PC-3 (cell line): ENCODE data around the gene ACP2. TPM values are rescaled to one million over a fixed set of nuclear protein-coding genes. Genes with fewer than 3 reads are reported as not detected.
A peak's percentile ranks its signal among the peaks of the same experiment; 100 is the strongest.
"Not testable (repeated sequence)": the region's sequence is repeated elsewhere in the genome, so short reads cannot be mapped to it uniquely, and the experiment has no call there.

Experiments used
- ATAC-seq: fragments of 200-7000 bp; cut with Tn5 transposase; 2 replicates; pipeline ENCODE4 v1.9.1; 2020; ENCODE audit warnings: mild to moderate bottlenecking, moderate library complexity
- BruUV-seq: library from RNA; stranded (reverse); fragments of 400-500 nt; replicated peaks from 2 replicates; lab custom pipeline; 2021; lab: Mats Ljungman, UMichigan
- CTCF ChIA-PET: fragments of 300-600 bp; sonication (Branson Sonifier 250); formaldehyde crosslinking; loops from one replicate; lab custom pipeline; 2022; ENCODE audit warnings: antibody characterized with exemption; lab: Charles Lee
- POLR2A ChIA-PET: fragments of 300-600 bp; sonication (Branson Sonifier 250); formaldehyde crosslinking; loops from one replicate; lab custom pipeline; 2022; ENCODE audit warnings: antibody characterized with exemption; ENCODE audit not compliant: unreplicated experiment; lab: Charles Lee
- DNase-seq: peaks from one replicate; pipeline ENCODE4 v3.0.0-alpha.2; 2015
- H2AFZ ChIP-seq: fragments of 300-600 bp; sonication (generic); 2 replicates; pipeline ENCODE4 v1.6.0; 2016; ENCODE audit warnings: antibody characterized with exemption, low read length
- H3F3A ChIP-seq: fragments of 300-600 bp; sonication (generic); one replicate; pipeline ENCODE4 v1.6.0; 2017; ENCODE audit warnings: antibody characterized with exemption, low read length, control low read depth, mild to moderate bottlenecking; ENCODE audit not compliant: unreplicated experiment
- H3K27ac ChIP-seq: fragments of 300-600 bp; sonication (generic); 2 replicates; pipeline ENCODE4 v1.5.1; 2016; ENCODE audit warnings: mild to moderate bottlenecking, low read length
- H3K27me3 ChIP-seq: fragments of 300-600 bp; sonication (generic); 2 replicates; pipeline ENCODE4 v1.6.1; 2016; ENCODE audit warnings: low read length, mixed read lengths
- H3K36me3 ChIP-seq: fragments of 300-600 bp; sonication (generic); 2 replicates; pipeline ENCODE4 v1.6.1; 2016; ENCODE audit warnings: low read depth, mixed run types, low read length, mixed read lengths
- H3K4me1 ChIP-seq: fragments of 300-600 bp; sonication (generic); 2 replicates; pipeline ENCODE4 v1.5.1; 2016; ENCODE audit warnings: low read length; ENCODE audit not compliant: insufficient read depth
- H3K4me2 ChIP-seq: fragments of 300-600 bp; sonication (generic); 2 replicates; pipeline ENCODE4 v1.6.0; 2016; ENCODE audit warnings: low read length
- H3K4me3 ChIP-seq: fragments of 300-600 bp; sonication (generic); 2 replicates; pipeline ENCODE4 v1.5.1; 2016; ENCODE audit warnings: mild to moderate bottlenecking, low read length, mixed read lengths
- H3K79me2 ChIP-seq: fragments of 300-600 bp; sonication (generic); 2 replicates; pipeline ENCODE4 v1.6.1; 2017; ENCODE audit warnings: low read length, mixed read lengths
- H3K9ac ChIP-seq: fragments of 300-600 bp; sonication (generic); 2 replicates; pipeline ENCODE4 v1.6.0; 2016; ENCODE audit warnings: mild to moderate bottlenecking, low read length
- H3K9me2 ChIP-seq: fragments of 300-600 bp; sonication (generic); replicated peaks from 2 replicates; pipeline ENCODE4 v1.6.1; 2016; ENCODE audit warnings: mixed run types, low read length, mixed read lengths
- H3K9me3 ChIP-seq: fragments of 300-600 bp; sonication (generic); 2 replicates; pipeline ENCODE4 v1.6.1; 2016; ENCODE audit warnings: low read length, mixed read lengths
- H4K20me1 ChIP-seq: fragments of 300-600 bp; sonication (generic); 2 replicates; pipeline ENCODE4 v1.6.1; 2016; ENCODE audit warnings: low read length, mixed read lengths
- EZH2 ChIP-seq: fragments of 300-600 bp; sonication (generic); IDR thresholded peaks from one replicate; pipeline ENCODE4 v1.6.1; 2017; ENCODE audit warnings: antibody characterized with exemption, mild to moderate bottlenecking, low read length; ENCODE audit not compliant: unreplicated experiment
- EZH2phosphoT487 ChIP-seq: fragments of 300-600 bp; sonication (generic); IDR thresholded peaks from 2 replicates; pipeline ENCODE4 v1.6.1; 2018; ENCODE audit warnings: mild to moderate bottlenecking, antibody characterized with exemption, low read length, borderline replicate concordance
- intact Hi-C: fragments of 100-400 bp; cut with micrococcal nuclease; formaldehyde crosslinking; loops from 2 replicates; pipeline ENCODE4 v1.9.0; 2023
- total RNA-seq: library from RNA; depleted of rRNA; stranded (reverse); fragments of >200 nt; gene quantifications from 2 replicates; pipeline ENCODE4 v1.2.3, GENCODE V29; 2014
- TF ChIP-seq, protein P1 (sequence below): fragments of 300-600 bp; sonication (generic); conservative IDR thresholded peaks from 2 replicates; pipeline ENCODE4 v1.5.1; 2017; ENCODE audit warnings: antibody characterized with exemption, low read depth, mild to moderate bottlenecking, low read length

Gene ACP2
- total RNA-seq, 1 experiment from 2014 or later: 26.6 TPM

- Histone ChIP-seq H3F3A (no peaks in the 10 kb centered on the region), H3K4me2 (no peak overlapping the region), H3K4me3 (no peak overlapping the region), H3K9ac (no peak overlapping the region), H3K27me3 (no peaks in the 10 kb centered on the region), H2AFZ (no peak overlapping the region), H3K4me1 (peaks cover 14% of the 10 kb centered on the region), H4K20me1 (no peaks in the 10 kb centered on the region), H3K27ac (no peak overlapping the region), H3K9me3 (no peaks in the 10 kb centered on the region), H3K79me2 (no peaks in the 10 kb centered on the region), H3K9me2 (no peaks in the 10 kb centered on the region), H3K36me3 (no peaks in the 10 kb centered on the region)
- POLR2A ChIA-PET: no interaction called here
- no peak for ATAC-seq
- TF ChIP-seq, protein P1, sequence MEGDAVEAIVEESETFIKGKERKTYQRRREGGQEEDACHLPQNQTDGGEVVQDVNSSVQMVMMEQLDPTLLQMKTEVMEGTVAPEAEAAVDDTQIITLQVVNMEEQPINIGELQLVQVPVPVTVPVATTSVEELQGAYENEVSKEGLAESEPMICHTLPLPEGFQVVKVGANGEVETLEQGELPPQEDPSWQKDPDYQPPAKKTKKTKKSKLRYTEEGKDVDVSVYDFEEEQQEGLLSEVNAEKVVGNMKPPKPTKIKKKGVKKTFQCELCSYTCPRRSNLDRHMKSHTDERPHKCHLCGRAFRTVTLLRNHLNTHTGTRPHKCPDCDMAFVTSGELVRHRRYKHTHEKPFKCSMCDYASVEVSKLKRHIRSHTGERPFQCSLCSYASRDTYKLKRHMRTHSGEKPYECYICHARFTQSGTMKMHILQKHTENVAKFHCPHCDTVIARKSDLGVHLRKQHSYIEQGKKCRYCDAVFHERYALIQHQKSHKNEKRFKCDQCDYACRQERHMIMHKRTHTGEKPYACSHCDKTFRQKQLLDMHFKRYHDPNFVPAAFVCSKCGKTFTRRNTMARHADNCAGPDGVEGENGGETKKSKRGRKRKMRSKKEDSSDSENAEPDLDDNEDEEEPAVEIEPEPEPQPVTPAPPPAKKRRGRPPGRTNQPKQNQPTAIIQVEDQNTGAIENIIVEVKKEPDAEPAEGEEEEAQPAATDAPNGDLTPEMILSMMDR: no peak
- no peak for TF ChIP-seq EZH2
- no peak for TF ChIP-seq EZH2phosphoT487
- intact Hi-C loops: no loop called here
- CTCF ChIA-PET: no interaction called here
- BruUV-seq: no TSS peak
- no peak for DNase-seq
Observed at GRCh38 chr11:47207459-47207858, 41.2 kb downstream of the ACP2 start.

DNA sequence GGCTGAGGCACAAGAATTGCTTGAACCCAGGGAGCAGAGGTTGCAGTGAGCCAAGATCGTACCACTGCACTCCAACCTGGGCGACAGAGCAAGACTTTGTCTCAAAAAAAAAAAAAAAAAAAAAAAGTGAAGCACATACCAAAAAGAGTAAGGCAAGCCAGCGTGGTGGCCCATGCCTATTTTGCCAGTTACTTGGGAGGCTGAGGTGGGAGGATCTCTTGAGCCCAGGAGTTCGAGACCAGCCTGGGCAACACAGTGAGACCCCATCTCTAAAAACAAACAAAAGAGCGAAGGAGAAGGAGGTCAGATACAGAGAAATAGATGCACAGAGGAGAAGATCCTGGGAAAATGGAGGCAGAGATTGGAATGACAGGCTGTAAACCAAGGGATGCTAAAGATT is 42.0 kb downstream of the ACP2 start:
- BruUV-seq, H3K4me2 ChIP-seq, H3K27ac ChIP-seq, H3K27me3 ChIP-seq, intact Hi-C loops, DNase-seq, H3F3A ChIP-seq, POLR2A ChIA-PET, H3K9ac ChIP-seq, CTCF ChIA-PET, H3K9me3 ChIP-seq, H3K79me2 ChIP-seq, H3K9me2 ChIP-seq, H3K36me3 ChIP-seq, H2AFZ ChIP-seq, ATAC-seq, H4K20me1 ChIP-seq, H3K4me3 ChIP-seq: not testable (repeated sequence)
- H3K4me1 ChIP-seq: peaks cover 14% of the 10 kb centered on the region

- ATAC-seq: peak; percentile 100
- H3K9me2 ChIP-seq: no peaks in the 10 kb centered on the region
- H3K9me3 ChIP-seq: no peaks in the 10 kb centered on the region
- peak overlapping the region; percentile 14; the same call in 1 of the 2 replicates for H3K4me3 ChIP-seq
- H3F3A ChIP-seq: no peaks in the 10 kb centered on the region
- BruUV-seq: no TSS peak
- H3K27me3 ChIP-seq: no peaks in the 10 kb centered on the region
- no peaks in the 10 kb centered on the region for H3K36me3 ChIP-seq
- POLR2A ChIA-PET: interaction anchor here (1.4 kb wide), 1 partner anchor 10 kb away, joined by 6 read pairs; no protein-coding TSS in a partner anchor
- intact Hi-C loops: no loop called here
- TF ChIP-seq EZH2phosphoT487: no peak
- TF ChIP-seq, protein P1: no peak
- no peak for TF ChIP-seq EZH2
- peak overlapping the region; percentile 55 for H2AFZ ChIP-seq
- no peaks in the 10 kb centered on the region for H4K20me1 ChIP-seq
- H3K4me1 ChIP-seq: peaks cover 14% of the 10 kb centered on the region
- CTCF ChIA-PET: interaction anchor here (0.5 to 1.6 kb wide), 2 partner anchors 10 to 55 kb away, joined by 3 to 7 read pairs; no protein-coding TSS in a partner anchor
- no peaks in the 10 kb centered on the region for H3K79me2 ChIP-seq
- H3K9ac ChIP-seq: no peak overlapping the region
- peak overlapping the region; percentile 75 for H3K27ac ChIP-seq
- H3K4me2 ChIP-seq: peak overlapping the region; percentile 63
- peak; percentile 85 for DNase-seq
Observed at GRCh38 chr11:47204637-47204989, 44.0 kb downstream of the ACP2 start.
